GM19025 (cell line): ENCODE measurements around the gene TMEM81.

Experiments
- ATAC-seq: cut with Tn5 transposase; IDR thresholded peaks from one replicate; pipeline ENCODE4 v1.9.1; 2021; ENCODE audit warnings: mild to moderate bottlenecking, low read depth, moderate library complexity; ENCODE audit not compliant: unreplicated experiment

The TMEM81 gene

GRCh38 chr1:205077158-205077933, 6.9 kb downstream of the TMEM81 start:
- ATAC-seq, result no peak

GRCh38 chr1:205076245-205076761, 8.0 kb downstream of the TMEM81 start:
- ATAC-seq, result no peak

DNA sequence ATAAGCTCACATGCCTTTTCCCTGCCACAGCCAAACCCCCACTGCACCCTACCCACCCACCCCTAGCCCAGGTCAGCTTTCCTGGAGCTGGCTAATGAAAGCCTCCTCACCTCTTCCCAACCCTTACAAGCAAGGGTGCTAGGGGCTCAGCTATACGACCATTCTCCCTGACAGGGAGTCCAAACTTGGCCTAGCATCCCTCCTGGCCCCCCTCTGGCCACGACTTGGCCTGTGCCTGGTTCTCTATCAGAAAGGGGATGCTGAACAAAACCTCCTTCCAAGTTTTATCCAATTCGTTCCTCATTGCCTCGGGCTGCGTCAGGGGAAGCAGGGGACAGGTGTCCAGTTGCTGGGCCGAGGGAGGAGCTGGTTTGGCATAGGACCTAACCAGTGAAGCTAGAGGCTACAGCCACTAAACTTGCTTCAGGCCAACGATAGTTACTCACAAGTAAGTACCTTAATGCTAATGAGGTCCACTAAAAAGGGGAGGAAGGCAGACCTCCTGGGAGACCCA, 8.6 kb downstream of the TMEM81 start:
- no peak for ATAC-seq

DNA sequence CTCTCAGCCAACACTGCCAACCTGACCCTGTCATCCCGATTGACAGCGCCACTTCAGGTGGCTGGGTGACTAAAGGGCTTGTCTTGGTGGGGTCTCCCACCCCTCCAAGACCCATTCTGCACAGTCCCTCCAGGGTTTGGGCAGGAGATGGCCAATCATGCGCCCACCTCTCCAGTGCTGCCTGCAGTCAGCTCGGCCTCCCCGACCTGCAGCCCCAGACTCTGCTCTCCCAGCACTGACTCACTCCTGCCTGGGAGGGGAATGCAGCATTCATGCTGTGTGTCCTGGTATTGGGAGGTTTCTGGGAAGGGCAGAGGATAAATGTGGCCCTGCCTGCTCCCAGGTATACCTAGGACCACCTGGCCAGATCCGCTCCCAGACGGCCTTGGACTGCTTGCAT, 9.7 kb downstream of the TMEM81 start:
- ATAC-seq, result no peak

DNA sequence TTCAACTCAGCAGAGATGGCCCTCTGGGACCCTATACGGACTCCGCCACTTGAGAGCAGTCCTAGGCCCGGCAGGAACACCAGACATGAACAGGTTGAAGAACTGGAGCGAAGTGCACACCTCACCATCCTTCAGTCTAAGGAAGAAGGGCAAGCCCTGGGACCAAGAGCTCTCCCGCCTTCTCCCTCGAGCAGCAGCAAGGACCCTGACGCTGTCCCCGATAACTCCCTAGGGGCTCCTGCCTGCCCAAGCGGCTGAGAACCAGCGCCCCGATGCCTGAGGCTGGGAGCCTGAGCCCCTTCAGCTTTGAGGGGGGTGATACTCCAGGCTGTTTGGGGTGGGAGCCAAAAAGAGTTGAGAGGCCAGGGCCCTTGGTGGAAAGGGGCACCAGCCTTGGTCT, 10.2 kb downstream of the TMEM81 start:
- ATAC-seq, result no peak

DNA sequence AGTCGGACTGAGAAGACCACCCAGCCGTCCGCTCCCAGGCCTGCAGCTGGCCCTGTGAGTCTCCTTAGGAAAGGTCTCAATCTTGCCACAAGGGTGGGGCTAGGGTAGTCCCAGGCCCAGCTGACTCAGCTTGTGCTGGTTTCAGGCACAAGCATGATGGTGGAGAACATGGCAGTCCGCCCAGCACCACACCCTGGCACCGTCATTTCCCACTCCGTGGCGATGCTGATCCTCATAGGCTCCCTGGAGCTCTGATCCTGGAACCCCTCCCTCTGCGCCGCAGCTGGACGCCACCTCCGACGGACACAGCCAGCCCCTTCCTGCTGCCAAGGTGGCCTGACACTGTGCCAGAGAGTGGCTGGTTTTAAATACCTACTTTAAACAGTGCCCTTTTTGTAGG, 10.7 kb downstream of the TMEM81 start:
- no peak for ATAC-seq

DNA sequence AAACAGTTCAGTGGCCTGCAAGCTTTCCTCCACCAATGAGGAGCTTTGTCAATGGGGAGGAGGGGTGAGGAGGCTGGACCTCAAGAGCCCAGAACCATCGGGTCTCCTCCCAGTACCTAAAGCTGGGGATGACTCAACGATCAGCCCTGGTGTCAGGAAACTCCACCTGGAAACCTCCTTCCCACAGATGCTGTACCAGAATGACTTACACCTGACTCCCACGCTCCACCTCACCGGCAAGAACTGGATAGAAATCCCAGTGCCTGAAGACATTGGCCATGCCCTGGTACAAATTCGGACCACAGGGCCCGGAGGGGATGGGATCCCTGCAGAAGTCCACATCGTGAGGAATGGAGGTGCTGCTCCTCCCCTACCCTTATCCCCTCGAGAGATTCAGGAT, 11.4 kb downstream of the TMEM81 start:
- no peak for ATAC-seq

GRCh38 chr1:205072286-205072685, 12.0 kb downstream of the TMEM81 start:
- no peak for ATAC-seq

DNA sequence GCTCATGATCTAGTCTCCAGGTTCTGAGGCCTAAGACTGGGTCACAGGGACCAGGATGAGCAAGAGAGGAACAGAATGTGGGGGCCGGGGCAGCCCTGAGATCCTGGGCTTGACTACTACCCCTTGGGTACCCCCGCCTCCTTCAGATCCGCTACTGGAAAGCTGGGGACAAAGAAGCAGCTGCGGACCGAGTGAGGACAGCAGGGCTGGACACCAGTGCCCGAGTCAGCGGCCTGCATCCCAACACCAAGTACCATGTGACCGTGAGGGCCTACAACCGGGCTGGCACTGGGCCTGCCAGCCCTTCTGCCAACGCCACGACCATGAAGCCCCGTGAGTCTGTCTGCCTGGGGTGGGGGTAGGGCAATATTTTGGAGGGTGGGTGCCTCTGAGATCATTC, 12.5 kb downstream of the TMEM81 start:
- no peak for ATAC-seq

DNA sequence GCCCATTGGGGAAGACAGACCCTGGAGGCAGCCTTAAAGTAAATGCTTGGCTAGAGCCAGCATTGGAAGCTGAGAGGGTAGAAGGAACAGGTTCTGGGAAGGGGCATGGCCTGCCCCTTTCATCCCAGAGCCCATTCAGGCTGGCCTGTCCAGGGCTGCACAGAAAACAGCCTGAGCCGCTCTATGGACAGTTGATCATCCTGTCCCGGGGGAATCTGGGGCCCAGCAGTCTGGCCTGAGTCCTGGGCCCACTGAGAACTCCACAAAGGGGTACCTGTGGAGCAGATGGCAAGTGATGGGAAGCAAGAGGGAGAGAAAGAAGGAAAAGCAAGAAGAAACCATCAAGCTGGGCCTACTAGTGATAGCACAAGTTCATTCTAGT, 13.2 kb downstream of the TMEM81 start:
- ATAC-seq, result no peak

DNA sequence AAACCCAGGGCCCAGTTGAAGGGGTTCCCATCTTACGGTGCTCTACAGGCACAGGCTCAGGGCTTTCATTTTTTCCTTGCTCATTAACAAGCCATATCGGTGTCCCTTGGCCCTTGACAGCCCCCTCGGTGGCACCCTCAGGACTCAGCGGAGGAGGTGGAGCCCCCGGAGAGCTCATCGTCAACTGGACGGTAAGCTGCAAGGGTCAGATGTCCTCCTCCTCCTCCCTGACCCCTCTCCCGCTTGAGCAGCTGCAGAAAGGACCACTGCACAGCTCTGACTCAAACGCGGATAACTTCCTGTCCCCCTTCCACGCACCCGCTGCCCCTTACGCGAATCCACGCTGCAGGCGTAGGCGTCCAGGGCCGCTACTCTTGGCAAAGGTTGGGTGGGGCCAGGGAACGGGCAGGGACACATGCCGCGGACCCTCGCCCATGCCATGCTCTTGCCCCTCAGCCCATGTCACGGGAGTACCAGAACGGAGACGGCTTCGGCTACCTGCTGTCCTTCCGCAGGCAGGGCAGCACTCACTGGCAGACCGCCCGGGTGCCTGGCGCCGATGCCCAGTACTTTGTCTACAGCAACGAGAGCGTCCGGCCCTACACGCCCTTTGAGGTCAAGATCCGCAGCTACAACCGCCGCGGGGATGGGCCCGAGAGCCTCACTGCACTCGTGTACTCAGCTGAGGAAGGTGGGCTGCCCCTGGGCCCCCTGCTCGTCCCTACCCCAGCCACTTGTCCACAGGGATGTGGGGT, 14.7 kb downstream of the TMEM81 start:
- no peak for ATAC-seq

DNA sequence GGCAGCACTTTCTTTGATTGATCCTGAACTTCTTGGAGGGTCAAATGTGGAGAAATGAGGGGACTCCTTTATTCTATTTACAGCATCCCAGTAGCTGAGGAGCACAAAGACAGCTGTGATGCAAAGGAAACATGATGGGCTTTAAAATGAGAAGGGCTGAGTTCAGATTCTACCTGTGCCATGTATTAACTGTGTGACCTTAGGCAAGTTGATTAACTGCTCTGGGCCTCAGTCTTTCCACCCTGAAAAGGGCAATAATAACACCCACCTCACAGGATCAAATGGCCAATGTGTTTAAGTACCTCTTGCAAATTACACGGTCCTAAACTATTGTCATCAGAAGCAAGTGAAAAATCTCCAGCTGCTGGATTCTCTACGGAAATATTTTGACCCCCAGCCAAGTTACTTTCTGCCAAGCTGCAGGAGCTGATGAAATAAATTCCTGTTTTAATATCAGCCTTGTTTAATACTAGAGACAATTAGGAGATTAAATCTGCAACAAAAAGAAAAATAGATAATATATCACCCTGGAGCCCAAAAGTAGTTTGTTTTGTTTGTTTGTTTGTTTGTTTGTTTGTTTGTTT, 15.7 kb downstream of the TMEM81 start:
- ATAC-seq, result no peak

DNA sequence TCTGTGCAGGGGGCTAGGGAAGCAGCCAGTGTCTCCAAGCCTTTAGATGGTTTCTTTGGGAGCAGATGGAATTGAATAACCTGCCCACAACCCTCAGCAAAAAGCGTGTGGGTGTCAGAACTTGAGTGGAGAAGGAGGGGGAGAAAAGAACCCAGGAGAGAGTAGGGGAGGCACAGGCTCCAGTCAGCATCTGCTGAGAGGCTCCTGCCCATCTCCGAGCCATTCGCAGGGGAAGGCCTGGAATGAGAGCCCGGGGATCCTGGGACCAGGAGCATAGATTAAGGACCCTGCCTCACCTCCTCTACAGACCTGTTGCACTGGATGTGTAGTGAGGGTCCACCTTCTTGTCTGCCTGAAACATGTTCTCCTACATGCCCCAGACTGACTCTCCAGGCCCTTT, 16.3 kb downstream of the TMEM81 start:
- no peak for ATAC-seq

DNA sequence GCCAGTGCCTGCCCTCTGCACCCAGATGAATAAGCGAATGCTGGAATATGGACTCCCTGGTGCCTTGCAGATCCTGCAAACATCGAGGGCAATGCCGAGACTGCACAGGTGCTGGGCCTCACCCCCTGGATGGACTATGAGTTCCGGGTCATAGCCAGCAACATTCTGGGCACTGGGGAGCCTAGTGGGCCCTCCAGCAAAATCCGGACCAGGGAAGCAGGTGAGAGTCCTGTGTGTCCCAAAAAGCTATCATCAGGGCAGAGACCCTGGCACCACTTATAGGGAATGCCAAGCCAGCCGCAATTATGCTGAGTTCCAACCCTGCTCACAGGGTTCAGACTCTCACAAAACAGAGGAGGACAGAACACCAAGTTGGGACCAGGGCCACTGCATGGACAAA, 17.2 kb downstream of the TMEM81 start:
- no peak for ATAC-seq

DNA sequence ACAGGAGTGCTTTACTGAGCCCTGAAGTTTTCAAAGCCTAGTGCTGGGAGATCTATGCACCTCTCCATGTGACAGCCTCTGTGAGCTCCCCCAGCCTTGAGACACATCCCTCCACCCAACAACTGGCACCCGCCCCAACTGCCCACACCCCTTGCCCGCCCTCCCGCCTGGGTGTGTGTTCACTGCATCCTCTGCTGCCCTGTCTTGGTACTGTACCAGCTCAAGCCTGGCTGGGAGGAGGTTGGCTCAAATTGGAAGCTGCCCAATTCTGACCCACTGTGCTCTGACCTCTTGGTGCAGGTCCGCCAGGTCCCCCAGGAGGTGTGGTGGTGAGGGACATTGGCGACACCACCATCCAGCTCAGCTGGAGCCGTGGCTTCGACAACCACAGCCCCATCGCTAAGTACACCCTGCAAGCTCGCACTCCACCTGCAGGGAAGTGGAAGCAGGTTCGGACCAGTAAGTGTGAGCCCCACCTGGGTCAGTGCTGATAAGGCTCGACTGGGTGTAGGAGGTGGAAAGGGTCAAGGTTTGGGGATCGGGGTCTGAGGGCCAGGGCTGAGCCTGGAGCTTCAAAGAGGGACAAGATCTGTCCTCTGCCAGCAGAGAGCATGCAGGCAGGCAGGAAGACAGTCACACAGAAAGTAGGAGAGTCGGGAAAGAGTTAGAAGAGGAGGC, 18.0 kb downstream of the TMEM81 start:
- ATAC-seq, result no peak

GRCh38 chr1:205065666-205066065, 18.6 kb downstream of the TMEM81 start:
- no peak for ATAC-seq

GRCh38 chr1:205064741-205065316, 19.4 kb downstream of the TMEM81 start:
- no peak for ATAC-seq

DNA sequence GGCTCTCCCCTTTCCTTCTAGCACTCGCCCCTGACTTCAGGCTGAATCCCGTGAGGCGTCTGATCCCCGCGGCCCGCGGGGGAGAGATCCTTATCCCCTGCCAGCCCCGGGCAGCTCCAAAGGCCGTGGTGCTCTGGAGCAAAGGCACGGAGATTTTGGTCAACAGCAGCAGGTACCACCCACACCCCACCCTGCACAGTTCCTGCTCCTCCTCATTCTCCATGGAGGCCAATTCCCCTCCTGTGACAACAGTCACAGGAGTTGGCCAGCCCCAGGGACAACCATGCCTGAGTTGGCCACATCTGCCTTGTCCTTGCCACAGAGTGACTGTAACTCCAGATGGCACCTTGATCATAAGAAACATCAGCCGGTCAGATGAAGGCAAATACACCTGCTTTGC, 20.0 kb downstream of the TMEM81 start:
- no peak for ATAC-seq

DNA sequence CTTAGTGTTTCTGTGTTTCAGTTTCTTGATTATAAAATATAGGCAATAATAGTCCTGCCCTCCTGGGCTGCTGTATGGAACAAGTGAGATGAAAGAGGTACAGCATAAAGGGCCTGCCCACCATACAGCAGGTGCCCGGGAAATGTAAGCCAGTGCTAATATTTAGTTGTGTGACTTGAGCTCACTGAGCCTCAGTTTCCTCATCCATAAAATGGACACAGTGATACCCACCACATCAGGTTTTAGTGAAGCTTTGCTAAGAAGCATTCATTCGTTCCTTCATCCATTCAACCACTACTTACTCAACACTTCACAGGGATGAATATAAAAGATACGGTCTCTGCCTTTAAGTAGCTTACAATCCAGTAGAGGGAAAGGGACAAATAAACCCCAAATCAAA, 21.4 kb downstream of the TMEM81 start:
- ATAC-seq, result no peak

DNA sequence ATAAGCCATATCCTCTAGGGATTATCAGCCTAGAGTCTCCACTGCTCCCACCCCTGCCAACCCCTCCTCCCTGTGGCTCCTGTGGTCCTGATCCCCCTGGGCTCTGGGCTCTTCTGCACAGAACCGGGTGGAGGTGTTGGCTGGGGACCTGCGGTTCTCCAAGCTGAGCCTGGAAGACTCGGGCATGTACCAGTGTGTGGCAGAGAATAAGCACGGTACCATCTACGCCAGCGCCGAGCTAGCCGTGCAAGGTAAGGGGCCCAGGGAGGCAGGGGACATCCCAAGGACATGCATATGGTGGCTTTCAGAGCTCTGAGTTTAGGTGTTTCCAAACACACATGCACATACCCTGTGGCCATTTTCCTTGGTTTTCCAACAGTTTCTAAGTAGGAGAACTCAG, 21.9 kb downstream of the TMEM81 start:
- ATAC-seq, result no peak
